Midbrain (tissue), 1 donor: Measurements from ENCODE around the gene MEF2B.

Source experiments
- DNase-seq: peaks from one replicate; lab custom pipeline; 2025; lab: John Stamatoyannopoulos, UW

MEF2B gene

DNA sequence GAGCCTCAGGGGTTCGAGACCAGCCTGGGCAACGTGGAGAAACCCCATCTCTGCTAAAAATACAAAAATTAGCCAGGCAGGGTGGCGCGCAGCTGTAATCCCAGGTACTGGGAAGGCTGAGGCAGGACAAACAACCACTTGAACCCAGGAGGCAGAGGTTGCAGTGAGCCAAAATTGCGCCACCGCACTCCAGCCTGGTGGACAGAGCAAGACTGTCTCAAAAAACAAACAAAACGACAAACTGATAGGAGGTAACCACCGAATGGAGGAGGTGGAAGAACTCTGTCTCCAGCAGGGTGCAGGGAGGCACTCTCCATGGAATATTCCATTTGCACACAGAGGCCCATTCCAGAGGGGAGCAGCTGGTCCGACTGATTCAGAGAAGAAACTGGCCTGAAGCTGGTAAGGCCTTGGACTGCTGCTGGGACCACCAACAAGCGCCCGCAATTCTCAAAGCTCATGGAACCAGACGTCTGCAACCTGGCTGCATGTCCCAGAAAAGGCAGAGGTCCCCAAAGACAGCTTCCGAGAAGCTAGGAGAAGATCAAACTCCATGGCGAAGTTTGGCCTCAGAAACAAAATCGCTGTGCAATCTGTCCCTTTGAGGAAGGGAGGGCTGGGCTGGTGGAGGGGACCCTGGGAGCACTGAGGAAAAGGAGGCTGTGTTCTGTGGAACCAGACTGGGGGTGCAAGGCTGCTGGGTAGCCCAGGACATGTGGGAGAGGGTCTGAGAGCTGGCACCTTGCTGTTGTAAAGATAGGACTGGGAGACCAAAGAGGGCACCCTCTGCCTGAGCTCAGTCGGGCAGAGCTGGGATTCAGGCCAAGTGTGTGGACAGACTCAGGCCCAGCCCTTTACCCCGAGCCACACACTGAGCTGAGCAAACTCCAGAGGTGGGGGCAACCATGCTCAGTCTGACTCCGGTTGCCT lies 71.1 kb downstream of the MEF2B start:
- DNase-seq: no peak

DNA sequence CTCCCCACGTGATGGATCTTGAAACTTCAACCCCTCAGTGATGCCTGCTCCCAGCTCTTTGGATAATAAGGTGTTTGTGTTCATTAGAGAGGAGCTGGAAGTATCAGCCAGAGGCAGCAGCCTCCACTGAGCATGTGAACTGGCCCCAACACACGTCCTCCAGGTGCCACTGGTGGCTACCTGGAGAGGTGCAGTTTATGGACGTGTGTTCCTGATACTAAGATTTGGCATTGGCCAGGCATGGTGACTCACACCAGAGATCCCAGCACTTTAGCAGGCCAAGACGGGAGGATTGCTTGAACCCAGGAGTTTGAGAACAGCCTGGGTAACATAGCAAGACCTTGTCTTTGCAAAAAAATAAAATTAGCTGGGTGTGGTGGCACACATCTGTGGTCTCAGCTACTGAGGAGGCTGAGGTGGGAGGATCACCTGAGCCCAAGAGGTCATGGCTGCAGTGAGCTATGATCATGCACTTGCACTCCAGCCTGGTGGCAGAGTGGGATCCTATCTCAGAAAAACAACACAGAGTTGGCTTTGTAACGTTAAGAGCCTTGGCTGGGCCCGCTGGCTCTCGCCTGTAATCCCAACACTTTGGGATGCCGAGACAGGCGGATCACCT lies 71.9 kb downstream of the MEF2B start:
- DNase-seq: no peak

DNA sequence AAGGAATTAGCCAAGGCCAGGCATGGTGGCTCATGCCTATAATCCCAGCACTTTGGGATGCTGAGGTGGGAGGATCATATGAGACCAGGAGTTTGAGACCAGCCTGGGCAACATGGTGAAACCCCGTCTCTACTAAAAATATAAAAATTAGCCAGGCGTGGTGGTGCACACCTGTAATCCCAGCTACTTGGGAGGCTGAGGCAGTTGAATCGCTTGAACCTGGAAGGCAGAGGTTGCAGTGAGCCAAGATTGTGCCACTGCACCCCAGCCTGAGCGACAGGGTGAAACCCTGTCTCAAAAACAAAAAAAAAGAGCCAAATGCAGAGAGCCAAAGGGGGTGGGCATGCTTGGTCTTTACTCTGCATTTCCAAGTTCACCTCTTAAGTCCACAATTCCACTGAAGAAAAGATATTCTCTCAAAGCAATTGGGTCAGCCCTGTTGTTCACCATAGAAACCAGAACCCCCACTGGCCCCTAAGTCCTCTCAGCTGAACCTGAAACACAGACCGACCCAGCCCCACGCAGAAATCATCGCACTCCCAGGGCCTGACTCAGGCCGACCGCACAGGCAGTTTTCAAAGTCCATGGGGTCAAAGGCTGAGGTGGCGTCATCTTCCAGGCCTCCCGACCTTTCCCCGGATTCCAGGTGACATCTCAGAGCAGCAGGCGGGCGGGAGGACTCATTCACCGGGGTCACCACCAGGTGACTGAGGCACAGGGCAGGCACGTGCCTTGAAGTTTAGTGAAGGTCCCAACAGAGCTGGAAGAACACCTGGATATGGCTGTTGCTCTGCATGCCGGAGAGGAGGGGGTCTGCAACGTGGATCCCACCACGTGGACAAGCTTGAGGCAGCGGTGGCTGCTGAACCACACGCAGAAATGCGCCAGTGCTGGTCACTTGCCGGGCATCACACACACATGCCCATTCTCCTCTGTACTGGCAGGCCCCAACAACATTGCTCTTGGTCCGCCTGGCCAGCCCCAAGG lies 73.1 kb downstream of the MEF2B start:
- DNase-seq: no peak

DNA sequence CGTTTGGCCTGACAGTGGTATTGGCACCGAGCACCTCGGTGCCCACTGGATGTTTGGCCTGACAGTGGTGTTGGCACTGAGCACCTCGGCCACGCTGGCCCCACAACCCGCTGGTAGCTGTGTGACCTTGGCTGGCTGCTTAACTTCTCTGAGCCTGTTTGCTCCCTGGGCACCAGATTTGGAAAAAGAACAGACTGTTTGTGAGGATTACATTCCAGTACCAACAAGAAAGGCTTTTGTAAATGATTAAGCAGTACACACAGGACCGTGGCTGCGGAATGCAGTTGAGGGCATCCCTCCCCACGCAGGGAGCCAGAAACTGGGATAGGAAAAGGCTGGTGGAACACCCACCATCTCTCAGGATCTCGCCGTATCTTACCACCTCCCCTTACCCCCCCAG lies 74.4 kb downstream of the MEF2B start:
- DNase-seq: no peak
